ENCODE results near the gene TMEM41A. TPM values are rescaled to one million over a fixed set of nuclear protein-coding genes. Genes with fewer than 3 reads are reported as not detected.

Gene TMEM41A
- total RNA-seq, 1 donor from 2014 or later: 27.4 TPM

DNA sequence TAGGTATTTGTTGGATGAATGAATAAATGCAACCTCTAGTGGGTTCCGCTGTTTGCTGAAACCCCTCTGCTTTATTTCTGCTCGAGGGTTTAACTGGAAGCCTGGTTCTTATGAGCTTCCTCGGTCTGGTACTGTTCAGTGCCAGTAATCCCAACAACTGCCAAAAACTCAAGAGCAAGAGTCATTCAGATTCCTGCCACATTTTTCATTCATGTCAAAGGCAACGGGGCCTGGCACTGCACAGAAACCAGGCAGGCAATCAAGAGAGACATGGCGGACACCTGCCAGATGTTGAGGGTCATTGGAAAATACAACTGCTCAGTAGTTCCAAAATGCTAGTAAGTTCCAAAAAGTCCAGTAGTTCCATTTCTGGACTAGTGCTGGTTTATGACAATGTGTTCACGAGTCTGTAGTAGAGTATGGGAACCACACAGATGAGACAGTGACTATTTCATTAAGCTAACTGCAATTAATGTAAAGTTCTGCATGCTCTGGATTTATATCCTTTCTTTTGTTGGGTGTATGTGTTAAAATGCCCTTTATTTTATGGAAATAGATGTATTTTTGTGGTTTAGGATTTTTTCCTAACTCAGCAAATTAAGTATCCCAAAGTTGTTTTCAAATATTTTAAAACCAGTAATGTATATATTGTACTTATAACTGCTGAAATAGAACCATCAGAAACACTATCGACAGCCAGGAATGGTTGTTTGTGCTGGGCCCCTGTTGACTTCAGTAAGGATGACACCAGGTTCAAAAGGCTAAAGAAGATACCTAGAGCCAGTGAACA lies 22.7 kb upstream of the TMEM41A start:
- no peaks in the 10 kb centered on the region for H3K9me3 Mint-ChIP-seq
- H3K27me3 Mint-ChIP-seq: peaks cover 22% of the 10 kb centered on the region
- H3K27ac Mint-ChIP-seq: no peak overlapping the region
- no peak overlapping the region for H3K4me3 Mint-ChIP-seq
- DNase-seq (ENCODE audit: extremely low spot score, unreplicated experiment): no peak
- no peaks in the 10 kb centered on the region for H3K36me3 Mint-ChIP-seq
- H3K4me1 Mint-ChIP-seq (ENCODE audit: unreplicated experiment): no peaks in the 10 kb centered on the region
- TF ChIP-seq, protein P1, sequence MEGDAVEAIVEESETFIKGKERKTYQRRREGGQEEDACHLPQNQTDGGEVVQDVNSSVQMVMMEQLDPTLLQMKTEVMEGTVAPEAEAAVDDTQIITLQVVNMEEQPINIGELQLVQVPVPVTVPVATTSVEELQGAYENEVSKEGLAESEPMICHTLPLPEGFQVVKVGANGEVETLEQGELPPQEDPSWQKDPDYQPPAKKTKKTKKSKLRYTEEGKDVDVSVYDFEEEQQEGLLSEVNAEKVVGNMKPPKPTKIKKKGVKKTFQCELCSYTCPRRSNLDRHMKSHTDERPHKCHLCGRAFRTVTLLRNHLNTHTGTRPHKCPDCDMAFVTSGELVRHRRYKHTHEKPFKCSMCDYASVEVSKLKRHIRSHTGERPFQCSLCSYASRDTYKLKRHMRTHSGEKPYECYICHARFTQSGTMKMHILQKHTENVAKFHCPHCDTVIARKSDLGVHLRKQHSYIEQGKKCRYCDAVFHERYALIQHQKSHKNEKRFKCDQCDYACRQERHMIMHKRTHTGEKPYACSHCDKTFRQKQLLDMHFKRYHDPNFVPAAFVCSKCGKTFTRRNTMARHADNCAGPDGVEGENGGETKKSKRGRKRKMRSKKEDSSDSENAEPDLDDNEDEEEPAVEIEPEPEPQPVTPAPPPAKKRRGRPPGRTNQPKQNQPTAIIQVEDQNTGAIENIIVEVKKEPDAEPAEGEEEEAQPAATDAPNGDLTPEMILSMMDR (conservative IDR thresholded peaks at IDR 0.05): no peak

DNA sequence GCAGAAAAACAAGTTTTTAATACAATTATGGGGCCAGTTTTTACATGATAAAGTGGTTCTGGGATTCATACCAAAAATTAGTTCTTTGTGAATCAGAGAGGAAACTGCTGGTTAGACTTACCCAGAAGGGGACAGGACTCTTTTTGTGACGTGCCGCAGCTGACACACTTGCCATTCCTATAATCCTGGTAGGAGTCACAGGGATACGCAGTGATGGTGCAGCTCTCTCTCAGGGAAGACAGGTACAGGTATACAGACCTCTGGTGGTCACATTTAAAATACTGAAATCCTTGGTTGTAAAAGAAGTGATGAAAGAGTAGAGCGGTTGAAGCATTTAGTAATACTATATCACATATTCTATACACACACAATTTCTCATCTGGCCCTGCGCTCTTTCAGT lies 20.2 kb upstream of the TMEM41A start:
- peaks cover 26% of the 10 kb centered on the region for H3K27me3 Mint-ChIP-seq

DNA sequence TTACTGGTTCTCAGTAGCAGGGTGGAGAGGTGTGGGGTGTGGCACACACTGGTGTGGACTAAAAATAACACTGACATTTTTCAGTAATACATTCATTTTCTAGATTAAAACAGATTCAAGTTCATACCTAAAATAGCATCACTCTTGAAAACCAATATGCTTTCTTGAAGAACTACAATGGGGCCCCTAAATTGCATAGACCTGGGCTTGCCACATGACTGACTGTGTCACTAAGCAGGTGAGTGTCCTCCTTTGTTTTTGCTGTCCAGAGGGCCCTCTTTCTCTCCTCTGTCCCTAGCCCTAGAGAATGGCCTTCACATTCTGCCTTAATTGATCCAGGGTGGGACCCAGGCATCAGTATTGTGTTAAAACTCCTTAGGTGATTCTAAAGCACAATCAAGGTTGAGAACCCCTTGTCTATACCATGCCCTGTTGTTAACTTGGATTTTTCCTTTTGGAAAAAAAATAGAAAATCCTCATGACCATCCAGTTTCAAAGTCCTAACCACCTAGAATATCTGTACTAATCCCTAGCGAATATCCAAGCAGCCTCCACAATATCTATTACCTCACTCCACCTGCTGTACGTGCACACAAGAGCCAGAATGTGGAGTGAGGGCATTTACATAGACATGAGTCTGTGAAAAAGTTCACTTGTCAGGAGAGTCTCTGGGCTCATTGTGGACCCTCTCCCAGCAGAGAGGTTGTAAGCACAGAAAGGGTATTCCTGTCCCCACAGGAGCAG lies 18.7 kb upstream of the TMEM41A start:
- Mint-ChIP-seq H3K4me1 (ENCODE audit: unreplicated experiment) (no peaks in the 10 kb centered on the region), H3K9me3 (no peaks in the 10 kb centered on the region)

More for the DNA sequence above, 20.2 kb upstream of the TMEM41A start:
- no peaks in the 10 kb centered on the region for H3K4me1 Mint-ChIP-seq (ENCODE audit: unreplicated experiment)
- TF ChIP-seq, protein P1 (conservative IDR thresholded peaks at IDR 0.05): no peak
- no peaks in the 10 kb centered on the region for H3K9me3 Mint-ChIP-seq
- H3K36me3 Mint-ChIP-seq: no peaks in the 10 kb centered on the region
- H3K27ac Mint-ChIP-seq: no peak overlapping the region
- no peak for DNase-seq (ENCODE audit: extremely low spot score, unreplicated experiment)
- no peak overlapping the region for H3K4me3 Mint-ChIP-seq

DNA sequence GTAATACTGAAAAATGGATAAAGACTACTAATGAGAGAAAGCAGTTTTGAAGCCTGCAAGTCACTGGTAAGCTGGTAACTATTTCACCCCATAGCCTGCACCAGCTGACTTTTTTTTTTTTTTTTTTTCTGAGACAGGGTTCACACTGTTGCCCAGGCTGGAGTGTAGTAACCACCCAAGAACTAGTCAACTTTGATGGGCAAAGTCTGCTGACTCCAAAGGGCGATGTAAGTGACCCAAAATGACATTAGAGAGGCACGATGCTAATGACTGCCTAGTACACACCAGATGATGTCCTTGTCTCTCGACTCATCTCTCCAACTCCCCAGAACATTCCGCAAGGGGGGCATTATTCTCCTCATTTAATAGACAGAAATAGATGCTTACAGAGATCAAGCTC lies 12.9 kb upstream of the TMEM41A start:
- TF ChIP-seq, protein P1 (conservative IDR thresholded peaks at IDR 0.05): no peak
- no peak overlapping the region for H3K27ac Mint-ChIP-seq
- H3K9me3 Mint-ChIP-seq: no peaks in the 10 kb centered on the region
- DNase-seq (ENCODE audit: extremely low spot score, unreplicated experiment): no peak
- H3K4me1 Mint-ChIP-seq (ENCODE audit: unreplicated experiment): no peaks in the 10 kb centered on the region
- no peak overlapping the region for H3K4me3 Mint-ChIP-seq
- H3K27me3 Mint-ChIP-seq: peaks cover 21% of the 10 kb centered on the region
- H3K36me3 Mint-ChIP-seq: no peaks in the 10 kb centered on the region

More for the DNA sequence above, 18.7 kb upstream of the TMEM41A start:
- TF ChIP-seq, protein P1 (conservative IDR thresholded peaks at IDR 0.05): no peak
- H3K36me3 Mint-ChIP-seq: no peaks in the 10 kb centered on the region
- no peak overlapping the region for H3K27ac Mint-ChIP-seq
- no peak overlapping the region for H3K4me3 Mint-ChIP-seq
- DNase-seq (ENCODE audit: extremely low spot score, unreplicated experiment): no peak
- H3K27me3 Mint-ChIP-seq: peaks cover 31% of the 10 kb centered on the region

DNA sequence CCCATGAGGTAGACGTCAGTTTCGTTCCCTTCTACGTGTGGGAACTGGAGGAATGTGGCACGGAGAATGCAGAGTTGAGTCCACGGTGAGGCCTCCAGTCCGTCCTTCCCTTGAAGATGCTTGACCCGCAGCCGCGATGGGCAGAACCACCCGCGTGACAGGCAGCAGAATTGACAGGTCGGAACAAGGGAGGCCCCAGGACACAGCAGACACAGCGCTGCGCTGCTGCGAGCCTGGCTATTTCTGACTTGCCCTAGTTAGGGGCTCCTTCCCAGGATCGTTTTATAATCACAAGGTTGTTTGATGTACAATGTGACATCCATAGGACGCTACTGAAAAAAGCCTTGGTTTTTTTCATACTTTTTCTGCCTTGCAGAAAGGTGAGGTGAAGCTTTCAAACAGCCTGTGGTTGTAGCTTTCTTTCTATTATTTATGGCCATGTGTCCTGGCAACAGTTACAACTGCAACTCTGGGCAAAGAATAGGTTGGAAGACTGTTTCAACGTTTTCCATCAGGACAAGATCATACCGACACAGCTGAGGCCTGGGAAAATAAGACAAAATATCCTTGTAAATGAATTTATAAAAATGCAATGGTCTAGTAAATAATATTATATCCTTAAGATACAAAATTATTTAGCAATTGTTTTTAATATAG lies 9.6 kb upstream of the TMEM41A start:
- Mint-ChIP-seq H3K27me3 (peaks cover 16% of the 10 kb centered on the region), H3K4me1 (ENCODE audit: unreplicated experiment) (no peaks in the 10 kb centered on the region), H3K4me3 (no peak overlapping the region), H3K9me3 (no peaks in the 10 kb centered on the region), H3K36me3 (no peaks in the 10 kb centered on the region), H3K27ac (no peak overlapping the region)
- TF ChIP-seq, protein P1 (conservative IDR thresholded peaks at IDR 0.05): no peak
- no peak for DNase-seq (ENCODE audit: extremely low spot score, unreplicated experiment)

Measured in type B pancreatic cell (in vitro differentiated cells).